HepG2 (cell line): ENCODE data around the gene PMM2. TPM values are rescaled to one million over a fixed set of nuclear protein-coding genes. Genes with fewer than 3 reads are reported as not detected.

Experiments used
- BHLHE40 ChIP-seq: IDR thresholded peaks from 2 replicates; pipeline ENCODE4 v1.6.1; 2011; ENCODE audit warnings: low read length, improper control_type of control experiment
- SIN3A ChIP-seq: IDR thresholded peaks from 2 replicates; pipeline ENCODE4 v1.6.1; 2011; ENCODE audit warnings: low read depth, mild to moderate bottlenecking, control low read depth, low read length, borderline replicate concordance
- SRSF1 ChIP-seq: fragments of 200-400 bp; formaldehyde crosslinking; optimal IDR thresholded peaks from 2 replicates; pipeline ENCODE3; 2017; ENCODE audit warnings: mild to moderate bottlenecking, low read depth, low read length, moderate library complexity
- SUZ12 ChIP-seq: fragments of 150-350 bp; IDR thresholded peaks from 2 replicates; pipeline ENCODE4 v1.6.1; 2014; ENCODE audit warnings: low read depth, low read length
- ZC3H13 ChIP-seq: sonication (generic); formaldehyde crosslinking; IDR thresholded peaks from 2 replicates; pipeline ENCODE4 v1.8.1; 2023; ENCODE audit warnings: mild to moderate bottlenecking, missing genetic modification reagents, moderate library complexity
- ZNF207 ChIP-seq: fragments of 450-650 bp; IDR thresholded peaks from 2 replicates; pipeline ENCODE4 v1.6.1; 2016; ENCODE audit warnings: antibody characterized with exemption, borderline replicate concordance
- polyA plus RNA-seq, 8 experiments: library from polyadenylated mRNA; depleted of rRNA in 3 of 8; stranded (reverse) in 7 of 8; unstranded in 1 of 8; fragments of >200 nt; fragmentation: Illumina TruSeq in 4 of 8; extraction: Trizol in 4 of 8; gene quantifications; 2 replicates each; pipeline versions ENCODE4 v1.2.1 to v1.2.3, GENCODE V29; 2011 to 2016; ENCODE audit warnings: low read depth in 4 of 8, missing spikeins in 1 of 8, mixed read lengths in 1 of 8; ENCODE audit not compliant: insufficient read depth in 1 of 8
- total RNA-seq, 5 experiments: library from RNA; depleted of rRNA; stranded (reverse); fragments of >200 nt; fragmentation: Illumina TruSeq; extraction: Trizol; gene quantifications; 2 replicates each; pipeline ENCODE4 v1.2.3, GENCODE V29; 2016; ENCODE audit warnings: low read depth in 1 of 5
- TF ChIP-seq, protein P1 (sequence below): sonication (generic); formaldehyde crosslinking; IDR thresholded peaks from 2 replicates; pipeline ENCODE4 v1.4.0; 2020; ENCODE audit warnings: mild to moderate bottlenecking, missing genetic modification reagents
- TF ChIP-seq, protein P2 (sequence below): IDR thresholded peaks from 2 replicates; pipeline ENCODE4 v1.6.1; 2016; ENCODE audit warnings: missing compliant biosample characterization, missing genetic modification reagents, borderline replicate concordance
- TF ChIP-seq, protein P3 (sequence below), 2 experiments: fragments of 450-650 bp in 1 of 2; sonication (generic) in 1 of 2; formaldehyde crosslinking in 1 of 2; IDR thresholded peaks; 2 replicates each; pipeline versions ENCODE4 v1.6.1 to v1.8.0; 2016 to 2022; ENCODE audit warnings: antibody characterized with exemption in 1 of 2, mild to moderate bottlenecking in 1 of 2, missing genetic modification reagents in 1 of 2
- TF ChIP-seq, protein P4 (sequence below): sonication (generic); formaldehyde crosslinking; IDR thresholded peaks from 2 replicates; pipeline ENCODE4 v1.5.0; 2020; ENCODE audit warnings: missing genetic modification reagents

The PMM2 gene
- total and polyA plus RNA-seq, 2 of the 13 experiments (the other 11 are each of a cell fraction or from before 2014, with no cell fraction given) = 52.2 to 93.7 TPM

DNA sequence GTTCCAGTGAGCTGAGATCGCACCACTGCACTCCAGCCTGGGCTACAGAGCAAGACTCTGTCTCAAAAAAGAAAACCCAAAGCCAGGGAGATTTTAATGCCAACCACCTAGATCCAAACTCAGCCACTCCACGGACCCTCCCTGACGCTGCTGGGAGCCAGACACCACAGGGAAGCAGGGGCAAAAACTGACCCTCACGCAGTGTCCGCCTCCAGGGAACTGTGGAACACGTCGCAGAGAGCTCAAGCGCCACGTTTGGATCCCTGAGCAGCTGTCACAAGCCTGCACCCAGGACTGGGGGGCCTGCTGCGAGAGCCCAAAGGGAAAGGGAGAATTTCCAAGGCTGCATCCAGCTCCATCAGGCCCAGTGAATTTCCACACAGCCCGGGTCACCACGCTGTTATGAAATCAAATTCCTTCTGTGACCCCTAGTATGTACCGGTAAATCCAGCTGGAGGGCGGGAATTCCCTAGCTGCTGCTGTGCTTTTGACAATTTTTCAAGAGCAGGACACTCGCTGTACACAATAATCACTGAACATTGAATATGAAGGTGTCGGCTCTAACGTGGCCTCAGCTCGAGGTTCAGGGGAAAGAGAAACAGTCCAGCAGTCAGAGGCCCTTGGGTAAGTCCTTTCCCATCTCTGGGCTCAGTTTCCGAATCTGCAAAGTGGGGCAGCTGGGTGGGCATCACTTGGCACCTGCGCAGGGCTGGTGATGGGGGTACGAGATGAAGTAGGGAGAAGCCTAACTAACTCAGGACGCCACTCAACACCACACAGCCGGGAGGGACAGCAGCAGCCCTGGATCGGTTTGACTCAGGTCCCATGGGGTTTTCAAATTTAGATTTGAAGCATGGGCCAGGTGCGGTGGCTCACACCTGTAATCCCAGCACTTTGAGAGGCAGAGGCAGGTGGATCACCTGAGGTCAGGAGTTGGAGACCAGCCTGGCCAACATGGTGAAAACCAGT lies 62.6 kb downstream of the PMM2 start (continued):
- TF ChIP-seq, protein P1, sequence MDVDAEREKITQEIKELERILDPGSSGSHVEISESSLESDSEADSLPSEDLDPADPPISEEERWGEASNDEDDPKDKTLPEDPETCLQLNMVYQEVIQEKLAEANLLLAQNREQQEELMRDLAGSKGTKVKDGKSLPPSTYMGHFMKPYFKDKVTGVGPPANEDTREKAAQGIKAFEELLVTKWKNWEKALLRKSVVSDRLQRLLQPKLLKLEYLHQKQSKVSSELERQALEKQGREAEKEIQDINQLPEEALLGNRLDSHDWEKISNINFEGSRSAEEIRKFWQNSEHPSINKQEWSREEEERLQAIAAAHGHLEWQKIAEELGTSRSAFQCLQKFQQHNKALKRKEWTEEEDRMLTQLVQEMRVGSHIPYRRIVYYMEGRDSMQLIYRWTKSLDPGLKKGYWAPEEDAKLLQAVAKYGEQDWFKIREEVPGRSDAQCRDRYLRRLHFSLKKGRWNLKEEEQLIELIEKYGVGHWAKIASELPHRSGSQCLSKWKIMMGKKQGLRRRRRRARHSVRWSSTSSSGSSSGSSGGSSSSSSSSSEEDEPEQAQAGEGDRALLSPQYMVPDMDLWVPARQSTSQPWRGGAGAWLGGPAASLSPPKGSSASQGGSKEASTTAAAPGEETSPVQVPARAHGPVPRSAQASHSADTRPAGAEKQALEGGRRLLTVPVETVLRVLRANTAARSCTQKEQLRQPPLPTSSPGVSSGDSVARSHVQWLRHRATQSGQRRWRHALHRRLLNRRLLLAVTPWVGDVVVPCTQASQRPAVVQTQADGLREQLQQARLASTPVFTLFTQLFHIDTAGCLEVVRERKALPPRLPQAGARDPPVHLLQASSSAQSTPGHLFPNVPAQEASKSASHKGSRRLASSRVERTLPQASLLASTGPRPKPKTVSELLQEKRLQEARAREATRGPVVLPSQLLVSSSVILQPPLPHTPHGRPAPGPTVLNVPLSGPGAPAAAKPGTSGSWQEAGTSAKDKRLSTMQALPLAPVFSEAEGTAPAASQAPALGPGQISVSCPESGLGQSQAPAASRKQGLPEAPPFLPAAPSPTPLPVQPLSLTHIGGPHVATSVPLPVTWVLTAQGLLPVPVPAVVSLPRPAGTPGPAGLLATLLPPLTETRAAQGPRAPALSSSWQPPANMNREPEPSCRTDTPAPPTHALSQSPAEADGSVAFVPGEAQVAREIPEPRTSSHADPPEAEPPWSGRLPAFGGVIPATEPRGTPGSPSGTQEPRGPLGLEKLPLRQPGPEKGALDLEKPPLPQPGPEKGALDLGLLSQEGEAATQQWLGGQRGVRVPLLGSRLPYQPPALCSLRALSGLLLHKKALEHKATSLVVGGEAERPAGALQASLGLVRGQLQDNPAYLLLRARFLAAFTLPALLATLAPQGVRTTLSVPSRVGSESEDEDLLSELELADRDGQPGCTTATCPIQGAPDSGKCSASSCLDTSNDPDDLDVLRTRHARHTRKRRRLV (CRISPR knock-in tag) = peak; percentile 70; the same call in 1 of the 2 replicates
- TF ChIP-seq ZNF207 = no peak
- TF ChIP-seq ZC3H13 (CRISPR knock-in tag) = peak; percentile 80
- TF ChIP-seq, protein P2, sequence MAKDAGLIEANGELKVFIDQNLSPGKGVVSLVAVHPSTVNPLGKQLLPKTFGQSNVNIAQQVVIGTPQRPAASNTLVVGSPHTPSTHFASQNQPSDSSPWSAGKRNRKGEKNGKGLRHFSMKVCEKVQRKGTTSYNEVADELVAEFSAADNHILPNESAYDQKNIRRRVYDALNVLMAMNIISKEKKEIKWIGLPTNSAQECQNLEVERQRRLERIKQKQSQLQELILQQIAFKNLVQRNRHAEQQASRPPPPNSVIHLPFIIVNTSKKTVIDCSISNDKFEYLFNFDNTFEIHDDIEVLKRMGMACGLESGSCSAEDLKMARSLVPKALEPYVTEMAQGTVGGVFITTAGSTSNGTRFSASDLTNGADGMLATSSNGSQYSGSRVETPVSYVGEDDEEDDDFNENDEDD = peak; percentile 94
- TF ChIP-seq SIN3A = peak; percentile 98
- no peak for TF ChIP-seq BHLHE40
- TF ChIP-seq, protein P3, sequence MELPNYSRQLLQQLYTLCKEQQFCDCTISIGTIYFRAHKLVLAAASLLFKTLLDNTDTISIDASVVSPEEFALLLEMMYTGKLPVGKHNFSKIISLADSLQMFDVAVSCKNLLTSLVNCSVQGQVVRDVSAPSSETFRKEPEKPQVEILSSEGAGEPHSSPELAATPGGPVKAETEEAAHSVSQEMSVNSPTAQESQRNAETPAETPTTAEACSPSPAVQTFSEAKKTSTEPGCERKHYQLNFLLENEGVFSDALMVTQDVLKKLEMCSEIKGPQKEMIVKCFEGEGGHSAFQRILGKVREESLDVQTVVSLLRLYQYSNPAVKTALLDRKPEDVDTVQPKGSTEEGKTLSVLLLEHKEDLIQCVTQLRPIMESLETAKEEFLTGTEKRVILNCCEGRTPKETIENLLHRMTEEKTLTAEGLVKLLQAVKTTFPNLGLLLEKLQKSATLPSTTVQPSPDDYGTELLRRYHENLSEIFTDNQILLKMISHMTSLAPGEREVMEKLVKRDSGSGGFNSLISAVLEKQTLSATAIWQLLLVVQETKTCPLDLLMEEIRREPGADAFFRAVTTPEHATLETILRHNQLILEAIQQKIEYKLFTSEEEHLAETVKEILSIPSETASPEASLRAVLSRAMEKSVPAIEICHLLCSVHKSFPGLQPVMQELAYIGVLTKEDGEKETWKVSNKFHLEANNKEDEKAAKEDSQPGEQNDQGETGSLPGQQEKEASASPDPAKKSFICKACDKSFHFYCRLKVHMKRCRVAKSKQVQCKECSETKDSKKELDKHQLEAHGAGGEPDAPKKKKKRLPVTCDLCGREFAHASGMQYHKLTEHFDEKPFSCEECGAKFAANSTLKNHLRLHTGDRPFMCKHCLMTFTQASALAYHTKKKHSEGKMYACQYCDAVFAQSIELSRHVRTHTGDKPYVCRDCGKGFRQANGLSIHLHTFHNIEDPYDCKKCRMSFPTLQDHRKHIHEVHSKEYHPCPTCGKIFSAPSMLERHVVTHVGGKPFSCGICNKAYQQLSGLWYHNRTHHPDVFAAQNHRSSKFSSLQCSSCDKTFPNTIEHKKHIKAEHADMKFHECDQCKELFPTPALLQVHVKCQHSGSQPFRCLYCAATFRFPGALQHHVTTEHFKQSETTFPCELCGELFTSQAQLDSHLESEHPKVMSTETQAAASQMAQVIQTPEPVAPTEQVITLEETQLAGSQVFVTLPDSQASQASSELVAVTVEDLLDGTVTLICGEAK (IDR thresholded peaks at IDR 0.05) = no peak
- TF ChIP-seq, protein P3 (CRISPR knock-in tag; IDR thresholded peaks at IDR 0.05) = peak; percentile 70; the same call in 1 of the 2 replicates
- TF ChIP-seq SRSF1 = peak; percentile 12
- TF ChIP-seq, protein P4, sequence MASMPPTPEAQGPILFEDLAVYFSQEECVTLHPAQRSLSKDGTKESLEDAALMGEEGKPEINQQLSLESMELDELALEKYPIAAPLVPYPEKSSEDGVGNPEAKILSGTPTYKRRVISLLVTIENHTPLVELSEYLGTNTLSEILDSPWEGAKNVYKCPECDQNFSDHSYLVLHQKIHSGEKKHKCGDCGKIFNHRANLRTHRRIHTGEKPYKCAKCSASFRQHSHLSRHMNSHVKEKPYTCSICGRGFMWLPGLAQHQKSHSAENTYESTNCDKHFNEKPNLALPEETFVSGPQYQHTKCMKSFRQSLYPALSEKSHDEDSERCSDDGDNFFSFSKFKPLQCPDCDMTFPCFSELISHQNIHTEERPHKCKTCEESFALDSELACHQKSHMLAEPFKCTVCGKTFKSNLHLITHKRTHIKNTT (CRISPR knock-in tag) = no peak
- no peak for TF ChIP-seq SUZ12
